Medulla oblongata (tissue), 1 donor: ENCODE measurements around the gene ROBO2.
A peak's percentile ranks its signal among the peaks of the same experiment; 100 is the strongest.

Experiments
- DNase-seq: peaks from one replicate; pipeline ENCODE4 v3.0.0-alpha.2; 2015; ENCODE audit errors: extremely low spot score

Gene ROBO2

DNA sequence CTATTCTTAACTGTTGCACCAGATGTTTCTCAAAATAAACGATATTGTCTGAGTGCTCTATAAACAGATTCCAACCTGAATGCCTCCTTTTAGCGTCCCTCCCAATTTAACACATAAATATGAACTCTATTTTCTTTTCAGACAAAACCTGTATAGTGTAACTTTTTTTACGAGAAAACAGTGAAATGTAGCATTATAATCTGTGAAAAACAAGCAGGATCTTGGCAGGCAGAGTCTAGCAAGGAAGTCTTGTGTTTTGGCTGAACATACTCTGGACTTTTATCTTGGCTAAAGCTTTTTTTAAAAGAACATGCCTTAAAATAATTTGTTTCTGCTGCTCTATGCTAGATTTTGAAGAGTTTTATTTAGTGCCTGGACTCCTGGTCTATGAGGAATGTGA is 150.5 kb downstream of the ROBO2 start:
- DNase-seq = peak; percentile 27

- no peak for DNase-seq
Measured at GRCh38 chr3:77191014-77191413, 151.1 kb downstream of the ROBO2 start.

DNA sequence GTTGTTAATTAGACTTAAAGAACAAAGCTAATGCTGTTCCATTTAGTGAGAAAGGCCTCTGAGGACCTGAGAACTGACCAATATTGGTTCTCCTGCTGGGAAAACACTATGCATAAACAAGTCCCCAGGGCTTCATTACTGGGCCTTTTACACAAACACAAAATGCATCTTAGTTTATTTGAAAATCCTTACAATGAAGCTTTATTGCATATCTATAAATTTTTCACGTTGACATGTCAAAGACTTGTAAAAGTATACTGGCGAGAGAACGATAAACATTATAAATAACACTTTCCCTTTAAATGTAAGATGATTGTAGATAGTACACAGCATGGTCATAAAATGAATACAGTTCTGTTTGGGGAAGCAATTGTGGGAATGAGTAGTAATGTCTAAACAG is 151.7 kb downstream of the ROBO2 start:
- no peak for DNase-seq

GRCh38 chr3:77195766-77196545 is 156.1 kb downstream of the ROBO2 start:
- no peak for DNase-seq

GRCh38 chr3:77197408-77197807 is 157.5 kb downstream of the ROBO2 start:
- no peak for DNase-seq

- no peak for DNase-seq
Measured at GRCh38 chr3:77203851-77204250, 164.0 kb downstream of the ROBO2 start.

- no peak for DNase-seq
Measured at GRCh38 chr3:77204788-77205187, 164.9 kb downstream of the ROBO2 start.

GRCh38 chr3:77207753-77208152 is 167.9 kb downstream of the ROBO2 start:
- no peak for DNase-seq

DNA sequence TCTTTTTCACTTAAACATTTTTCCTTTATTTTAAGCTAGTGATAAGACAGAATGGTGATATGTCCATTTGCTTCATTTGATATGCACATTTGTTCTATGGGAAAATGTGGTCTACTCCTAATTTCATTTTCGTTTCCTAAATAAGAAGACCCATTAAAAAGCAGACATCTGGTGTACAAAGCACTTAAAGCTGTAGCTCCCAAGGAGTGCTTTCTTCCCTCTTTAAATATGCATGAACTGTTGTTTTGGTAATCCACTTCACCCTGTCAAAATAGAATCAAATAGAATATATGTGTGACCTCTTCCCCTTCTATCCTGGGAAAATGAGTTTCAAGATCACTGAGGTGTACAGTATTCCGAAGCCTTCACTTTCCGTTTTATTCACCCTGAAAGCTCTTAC is 182.8 kb downstream of the ROBO2 start:
- DNase-seq = no peak

DNA sequence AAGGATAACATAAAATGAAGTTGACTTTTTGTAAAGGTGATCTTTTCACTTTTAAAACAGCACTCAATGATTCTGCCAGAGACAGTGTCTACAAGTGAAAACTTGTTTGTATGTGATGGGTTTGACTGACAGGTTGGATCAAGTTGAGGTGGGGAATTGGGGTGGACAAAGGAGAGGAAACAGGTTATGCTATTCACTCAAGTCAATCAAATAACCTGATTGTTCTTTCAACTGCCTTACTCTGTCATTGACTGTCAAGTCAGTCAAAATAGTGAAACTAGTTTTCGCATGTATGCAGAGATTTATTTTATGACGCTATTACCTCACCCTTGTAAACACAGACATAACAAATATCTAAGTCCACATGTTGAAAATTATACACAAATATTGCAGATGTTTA is 187.7 kb downstream of the ROBO2 start:
- DNase-seq = no peak

- DNase-seq = no peak
Measured at GRCh38 chr3:77232557-77232956, 192.7 kb downstream of the ROBO2 start.

DNA sequence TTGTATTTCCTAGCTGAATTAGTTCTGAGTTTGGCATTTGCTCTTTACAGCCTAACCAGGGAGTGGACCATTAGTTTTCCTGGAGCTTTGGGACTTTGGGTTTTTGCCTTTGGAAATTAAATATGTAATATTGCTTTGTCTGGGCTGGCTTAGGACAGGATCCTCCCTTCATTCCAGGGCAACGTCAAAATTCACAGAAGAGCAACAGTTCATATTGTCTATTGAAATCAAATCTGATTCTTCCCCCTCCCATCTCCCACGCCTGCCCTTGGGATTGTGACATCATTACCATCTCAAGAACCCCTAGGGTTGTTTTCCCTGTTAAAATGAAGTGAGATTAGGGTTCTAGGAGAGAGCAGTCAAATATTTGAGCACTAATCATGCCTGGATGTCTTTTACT is 194.1 kb downstream of the ROBO2 start:
- DNase-seq = no peak

- DNase-seq = no peak
Measured at GRCh38 chr3:77236118-77236517, 196.2 kb downstream of the ROBO2 start.

GRCh38 chr3:77240072-77240650 is 200.3 kb downstream of the ROBO2 start:
- DNase-seq = no peak

DNA sequence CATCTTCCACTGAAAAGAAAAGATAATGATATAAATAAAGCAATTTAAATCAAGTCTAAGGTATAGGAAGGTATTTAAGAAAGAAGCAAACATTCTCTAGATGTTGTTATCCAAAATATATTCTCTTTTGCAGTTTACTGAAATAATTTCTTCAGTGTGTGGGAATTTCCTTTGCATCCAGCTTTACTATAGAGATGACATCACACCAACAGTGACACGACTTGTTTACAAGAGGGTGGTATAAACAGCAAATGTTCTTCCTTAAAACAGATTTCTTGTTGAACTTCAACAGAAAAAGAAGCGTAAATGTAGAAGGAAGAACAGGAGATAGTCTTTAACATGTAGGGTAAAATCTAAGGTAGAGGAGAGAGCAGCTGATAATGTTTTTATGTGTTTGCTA is 202.5 kb downstream of the ROBO2 start:
- no peak for DNase-seq

- DNase-seq = no peak
Measured at GRCh38 chr3:77244981-77245380, 205.1 kb downstream of the ROBO2 start.

- DNase-seq = peak; percentile 12
Measured at GRCh38 chr3:77247061-77247460, 207.2 kb downstream of the ROBO2 start.

DNA sequence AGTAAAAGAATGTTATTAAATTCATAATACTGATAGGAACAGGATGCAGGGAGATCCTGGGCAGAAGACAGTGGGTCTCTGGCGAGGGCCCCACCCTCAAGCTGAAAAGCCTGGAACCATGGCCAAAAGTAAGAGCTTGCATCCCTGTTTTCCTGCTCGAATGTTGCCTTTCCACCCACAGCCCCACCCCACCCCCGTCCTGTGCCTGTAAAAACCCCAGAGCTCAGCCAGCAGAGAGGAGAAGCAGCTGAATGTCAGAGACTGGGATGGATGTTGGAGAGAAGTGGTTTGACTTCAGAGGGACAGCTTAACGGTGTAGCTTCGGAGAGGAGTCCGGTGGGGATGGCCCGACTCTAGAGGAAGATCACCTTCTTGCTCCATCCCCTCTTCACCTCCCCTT is 207.9 kb downstream of the ROBO2 start:
- DNase-seq = no peak

GRCh38 chr3:77248420-77248819 is 208.5 kb downstream of the ROBO2 start:
- DNase-seq = no peak

DNA sequence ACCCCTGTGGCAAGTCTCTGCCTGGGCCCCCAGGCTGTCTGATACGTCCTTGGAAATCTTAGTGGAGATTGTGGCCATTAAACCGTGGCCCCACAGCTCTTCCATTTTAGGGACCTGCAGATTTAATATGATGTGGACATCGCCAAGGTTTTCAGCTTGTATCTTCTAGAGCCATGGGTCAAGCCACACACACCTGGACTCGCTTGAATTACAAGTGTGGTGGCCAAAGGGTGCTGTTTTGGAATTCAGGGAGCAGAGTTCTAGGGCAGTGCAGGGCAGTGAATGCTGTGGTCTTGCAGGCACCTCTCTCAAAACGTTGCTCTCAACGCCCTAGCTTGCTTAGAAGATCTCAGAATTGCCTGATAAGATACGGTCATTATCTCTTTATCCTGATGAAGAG is 211.2 kb downstream of the ROBO2 start:
- no peak for DNase-seq

DNA sequence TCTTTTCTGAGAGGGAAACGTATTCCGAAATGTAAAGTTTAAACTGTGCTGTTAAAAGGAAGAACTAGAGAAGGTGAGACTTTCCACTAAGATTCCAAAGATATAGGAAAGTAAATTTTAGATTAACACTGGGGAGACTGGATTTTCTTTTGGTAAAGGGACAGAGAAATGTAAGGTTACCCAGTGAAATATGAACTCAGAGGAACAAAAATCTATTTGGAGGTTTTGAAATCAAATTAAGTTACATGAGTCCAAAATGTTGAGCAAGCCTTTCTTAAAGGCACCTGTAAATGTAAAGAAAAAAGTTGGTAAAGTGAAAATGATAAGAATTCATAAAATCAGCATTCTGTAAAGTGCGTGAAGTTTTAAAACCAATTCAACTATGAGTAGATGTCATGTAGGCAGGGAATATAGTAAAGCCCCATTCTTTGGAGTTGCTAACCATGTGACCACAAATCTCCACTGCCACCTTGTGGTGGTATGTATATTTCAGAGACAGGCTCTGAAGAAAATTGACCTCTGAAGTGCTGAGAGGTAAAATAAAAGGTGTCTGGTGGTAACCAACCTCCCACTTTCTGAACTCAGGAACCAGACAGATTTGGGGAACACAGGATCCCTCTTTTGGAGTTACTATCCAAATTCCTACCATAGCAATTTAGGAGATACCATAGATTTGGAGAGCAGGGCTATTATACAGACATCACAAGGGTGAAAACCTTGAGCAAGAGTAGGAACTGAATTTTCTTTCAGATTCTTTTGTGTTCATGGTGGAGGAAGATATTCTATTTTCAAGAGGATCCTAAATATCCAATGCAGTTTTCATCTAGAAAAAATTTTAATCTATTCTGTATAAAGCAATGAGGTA is 215.3 kb downstream of the ROBO2 start:
- peak; percentile 70 for DNase-seq

GRCh38 chr3:77256584-77257503 is 216.9 kb downstream of the ROBO2 start:
- no peak for DNase-seq
